Body of pancreas (tissue), 4 donors: ENCODE data around the gene RTL3. TPM values are rescaled to one million over a fixed set of nuclear protein-coding genes. Genes with fewer than 3 reads are reported as not detected.

Experiments used
- ATAC-seq: fragments of 150-250 bp; one replicate; pipeline ENCODE4 v1.9.1; 2016
- DNase-seq, 4 donors: peaks; one replicate each; pipeline ENCODE4 v3.0.0-alpha.2; 2019
- H3K27ac ChIP-seq, 4 donors: fragments of 200-600 bp; sonication (generic); 1 replicate in 3 of 4; 2 replicates in 1 of 4; pipeline versions ENCODE4 v1.5.1 to v1.6.1; 2016 to 2019; ENCODE audit warnings: mild to moderate bottlenecking in 1 of 4, mixed read lengths in 1 of 4, moderate library complexity in 1 of 4
- H3K27me3 ChIP-seq, 2 donors: fragments of 200-600 bp; sonication (generic); one replicate each; pipeline ENCODE4 v1.6.0; 2016; ENCODE audit warnings: mild to moderate bottlenecking in 1 of 2
- H3K36me3 ChIP-seq, 2 donors: fragments of 200-600 bp; sonication (generic); replicated peaks in 1 of 2; 2 replicates each; pipeline ENCODE4 v1.5.1; 2016; ENCODE audit warnings: low read depth in 2 of 2; ENCODE audit not compliant: insufficient read depth in 1 of 2
- H3K4me1 ChIP-seq: fragments of 200-600 bp; sonication (generic); one replicate; pipeline ENCODE4 v1.6.0; 2016
- H3K4me3 ChIP-seq, 2 donors: fragments of 200-600 bp; sonication (generic); 1 replicate in 1 of 2; 2 replicates in 1 of 2; pipeline ENCODE4 v1.5.1; 2016 to 2019
- H3K9me3 ChIP-seq, 3 donors: fragments of 200-600 bp; sonication (generic); 1 replicate in 2 of 3; 2 replicates in 1 of 3; pipeline ENCODE4 v1.5.1; 2016
- POLR2A ChIP-seq, 3 donors: fragments of 450-650 bp; IDR thresholded peaks; one replicate each; pipeline ENCODE4 v1.6.1; 2016; ENCODE audit warnings: antibody characterized with exemption in 3 of 3, mild to moderate bottlenecking in 2 of 3
- WGBS, 2 donors: methylation state at CpG; one replicate each; pipeline ENCODE4 v1.1.5; 2017; 5-methylcytosine and 5-hydroxymethylcytosine counted together
- intact Hi-C: fragments of 100-400 bp; cut with DNase I; formaldehyde crosslinking; loops from one replicate; pipeline ENCODE4 v1.15.1; 2023
- total RNA-seq, 2 donors: library from RNA; depleted of rRNA; stranded (reverse); fragments of >200 nt; gene quantifications; one replicate each; pipeline ENCODE4 v1.1.0, GENCODE V29; 2016
- TF ChIP-seq, protein P1 (sequence below), 7 experiments: fragments of 450-650 bp in 4 of 7; fragments of 200-600 bp in 3 of 7; sonication (generic) in 3 of 7; IDR thresholded peaks; one replicate each; pipeline ENCODE4 v1.5.1; 2016 to 2019; ENCODE audit warnings: antibody characterized with exemption in 7 of 7

Gene RTL3
- under 1 TPM in 1 of 2 donors, not detected in 1; 0.52 TPM for total RNA-seq

GRCh38 chrX:78658845-78659744, at the start of gene RTL3:
Gene RTL3, minus strand, starts transcription at chrX:78659328. Its CDS starts 908 bp downstream, at chrX:78658420.
- intact Hi-C loops, result no loop called here
- Histone ChIP-seq H3K9me3 (no peaks in the 10 kb centered on the region), H3K27ac (no peak within 1 kb of the TSS), H3K27me3 (no peaks in the 10 kb centered on the region), H3K4me3 (no peak within 1 kb of the TSS), H3K36me3 (no peaks in the 10 kb centered on the region), H3K4me1 (no peaks in the 10 kb centered on the region)
- DNase-seq (no peak), ATAC-seq (no peak)
- WGBS, 2 donors, result 25 to 55% methylated on average over 3 of the region's 3 CpGs
- TF ChIP-seq POLR2A (IDR thresholded peaks at IDR 0.05), result no peak
- TF ChIP-seq, protein P1, sequence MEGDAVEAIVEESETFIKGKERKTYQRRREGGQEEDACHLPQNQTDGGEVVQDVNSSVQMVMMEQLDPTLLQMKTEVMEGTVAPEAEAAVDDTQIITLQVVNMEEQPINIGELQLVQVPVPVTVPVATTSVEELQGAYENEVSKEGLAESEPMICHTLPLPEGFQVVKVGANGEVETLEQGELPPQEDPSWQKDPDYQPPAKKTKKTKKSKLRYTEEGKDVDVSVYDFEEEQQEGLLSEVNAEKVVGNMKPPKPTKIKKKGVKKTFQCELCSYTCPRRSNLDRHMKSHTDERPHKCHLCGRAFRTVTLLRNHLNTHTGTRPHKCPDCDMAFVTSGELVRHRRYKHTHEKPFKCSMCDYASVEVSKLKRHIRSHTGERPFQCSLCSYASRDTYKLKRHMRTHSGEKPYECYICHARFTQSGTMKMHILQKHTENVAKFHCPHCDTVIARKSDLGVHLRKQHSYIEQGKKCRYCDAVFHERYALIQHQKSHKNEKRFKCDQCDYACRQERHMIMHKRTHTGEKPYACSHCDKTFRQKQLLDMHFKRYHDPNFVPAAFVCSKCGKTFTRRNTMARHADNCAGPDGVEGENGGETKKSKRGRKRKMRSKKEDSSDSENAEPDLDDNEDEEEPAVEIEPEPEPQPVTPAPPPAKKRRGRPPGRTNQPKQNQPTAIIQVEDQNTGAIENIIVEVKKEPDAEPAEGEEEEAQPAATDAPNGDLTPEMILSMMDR (IDR thresholded peaks at IDR 0.05), result no peak

- intact Hi-C loops, result no loop called here
- no peak for ATAC-seq
- 28 to 48% methylated on average over 2 of the region's 2 CpGs for WGBS, 2 donors
- H3K36me3 ChIP-seq, result no peaks in the 10 kb centered on the region
- no peak overlapping the region for H3K27ac ChIP-seq
- H3K4me3 ChIP-seq, result no peak overlapping the region
- H3K9me3 ChIP-seq, result no peaks in the 10 kb centered on the region
- H3K27me3 ChIP-seq, result no peaks in the 10 kb centered on the region
- TF ChIP-seq, protein P1 (IDR thresholded peaks at IDR 0.05), result no peak
- no peak for TF ChIP-seq POLR2A (IDR thresholded peaks at IDR 0.05)
- no peak for DNase-seq
- no peaks in the 10 kb centered on the region for H3K4me1 ChIP-seq
These were observed 49.7 kb upstream of the RTL3 start for GRCh38 chrX:78708816-78709215.

- no peak for ATAC-seq
- H3K4me1 ChIP-seq, result no peaks in the 10 kb centered on the region
- 13 to 29% methylated on average over 2 of the region's 2 CpGs for WGBS, 2 donors
These were observed 49.1 kb upstream of the RTL3 start for GRCh38 chrX:78708262-78708661.

DNA sequence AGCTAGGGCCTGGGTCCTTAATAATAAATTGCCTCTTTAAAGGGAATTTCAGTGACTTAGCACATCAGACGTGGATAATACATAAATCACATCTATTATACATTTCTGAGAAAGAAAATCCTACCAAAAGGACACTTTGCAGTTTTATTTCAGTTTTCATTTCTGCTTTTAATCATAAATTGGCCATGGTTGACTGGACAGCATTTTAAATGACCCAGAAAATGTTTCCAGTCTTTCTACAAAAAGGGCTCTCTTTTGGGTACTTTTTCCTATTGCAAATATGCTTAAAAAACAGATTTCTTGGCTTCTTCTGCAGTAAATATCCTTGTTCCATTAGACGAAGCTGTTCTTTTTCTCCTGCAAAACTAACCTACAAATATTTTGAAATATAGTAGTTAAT, 46.9 kb upstream of the RTL3 start:
- H3K4me3 ChIP-seq, result no peak overlapping the region
- no peaks in the 10 kb centered on the region for H3K4me1 ChIP-seq
- H3K27ac ChIP-seq, result no peak overlapping the region
- WGBS, 2 donors, result 19 to 27% methylated on average over 2 of the region's 2 CpGs
- no peaks in the 10 kb centered on the region for H3K36me3 ChIP-seq
- TF ChIP-seq POLR2A (IDR thresholded peaks at IDR 0.05), result no peak
- TF ChIP-seq, protein P1 (IDR thresholded peaks at IDR 0.05), result no peak
- ATAC-seq, result no peak
- intact Hi-C loops, result no loop called here
- H3K27me3 ChIP-seq, result no peaks in the 10 kb centered on the region
- DNase-seq, result no peak
- H3K9me3 ChIP-seq, result no peaks in the 10 kb centered on the region

More at GRCh38 chrX:78708262-78708661, 49.1 kb upstream of the RTL3 start:
- intact Hi-C loops, result no loop called here
- no peaks in the 10 kb centered on the region for H3K9me3 ChIP-seq
- H3K4me3 ChIP-seq, result no peak overlapping the region
- H3K27me3 ChIP-seq, result no peaks in the 10 kb centered on the region
- TF ChIP-seq, protein P1 (IDR thresholded peaks at IDR 0.05), result no peak
- no peak for TF ChIP-seq POLR2A (IDR thresholded peaks at IDR 0.05)
- peak in 1 of 4 donors; percentile 1 for DNase-seq
- no peak overlapping the region for H3K27ac ChIP-seq
- no peaks in the 10 kb centered on the region for H3K36me3 ChIP-seq
